ENCODE data around the gene TEX2. TPM values are rescaled to one million over a fixed set of nuclear protein-coding genes. Genes with fewer than 3 reads are reported as not detected.
A peak's percentile ranks its signal among the peaks of the same experiment; 100 is the strongest.

The TEX2 gene
- total and polyA plus RNA-seq, 2 of the 13 experiments (the other 11 are each of a cell fraction or from before 2014, with no cell fraction given), result 21.4 to 37.7 TPM

DNA sequence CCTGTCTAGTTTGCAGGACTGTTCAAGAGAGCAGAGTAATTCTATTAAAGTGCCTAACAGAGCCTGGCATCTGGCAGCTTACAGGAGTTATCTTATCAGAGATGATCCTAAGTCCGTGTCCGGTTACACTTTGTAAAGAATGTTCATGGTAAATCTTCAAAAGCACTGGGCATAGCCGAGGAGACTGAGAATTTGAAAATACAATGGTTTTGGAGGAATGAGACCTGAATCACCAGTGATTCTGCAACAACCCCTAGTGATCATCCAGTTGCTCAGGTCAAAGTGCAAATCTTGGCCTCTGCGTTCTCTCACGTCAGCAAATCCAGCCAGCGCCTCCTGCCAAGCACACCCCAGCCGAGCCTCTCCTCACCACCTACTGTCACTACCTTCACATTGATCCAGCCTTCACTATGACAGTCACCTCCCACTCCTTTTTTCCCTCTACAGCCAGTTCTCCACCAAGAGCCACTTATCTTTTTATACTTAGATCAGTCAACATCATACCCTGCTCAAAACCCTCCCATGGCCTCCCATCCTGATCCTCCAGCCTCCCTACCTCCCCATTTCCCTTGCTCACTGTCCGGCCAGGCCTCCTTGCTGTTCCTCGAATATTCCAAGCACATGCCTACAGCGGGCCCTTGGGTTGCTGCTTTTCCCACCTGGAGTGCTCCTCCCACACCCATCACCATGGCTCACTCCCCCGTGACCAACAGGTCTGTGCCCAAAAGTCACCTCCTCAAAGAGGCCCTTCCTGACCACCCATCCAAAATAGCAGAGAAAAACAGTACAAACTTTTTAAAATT, 75.8 kb downstream of the TEX2 start (continued):
- TF ChIP-seq PRMT3 (CRISPR knock-in tag; IDR thresholded peaks at IDR 0.05; ENCODE audit: borderline replicate concordance, low read depth), result no peak
- TF ChIP-seq DPF2 (CRISPR knock-in tag; IDR thresholded peaks at IDR 0.05; ENCODE audit: borderline replicate concordance, low read depth), result peak; percentile 63; the same call in 1 of the 2 replicates
- peak; percentile 73; the same call in 1 of the 2 replicates for TF ChIP-seq ZNF792 (CRISPR knock-in tag; IDR thresholded peaks at IDR 0.05)
- peak; percentile 63 for TF ChIP-seq ZMYM4 (CRISPR knock-in tag; IDR thresholded peaks at IDR 0.05)
- TF ChIP-seq MED1 (CRISPR knock-in tag; IDR thresholded peaks at IDR 0.05), result peak; percentile 87
- TF ChIP-seq, protein P1, sequence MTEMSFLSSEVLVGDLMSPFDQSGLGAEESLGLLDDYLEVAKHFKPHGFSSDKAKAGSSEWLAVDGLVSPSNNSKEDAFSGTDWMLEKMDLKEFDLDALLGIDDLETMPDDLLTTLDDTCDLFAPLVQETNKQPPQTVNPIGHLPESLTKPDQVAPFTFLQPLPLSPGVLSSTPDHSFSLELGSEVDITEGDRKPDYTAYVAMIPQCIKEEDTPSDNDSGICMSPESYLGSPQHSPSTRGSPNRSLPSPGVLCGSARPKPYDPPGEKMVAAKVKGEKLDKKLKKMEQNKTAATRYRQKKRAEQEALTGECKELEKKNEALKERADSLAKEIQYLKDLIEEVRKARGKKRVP (CRISPR knock-in tag; IDR thresholded peaks at IDR 0.05), result no peak
- TF ChIP-seq ZNF773 (CRISPR knock-in tag; IDR thresholded peaks at IDR 0.05; ENCODE audit: borderline replicate concordance), result no peak
- TF ChIP-seq, protein P2, sequence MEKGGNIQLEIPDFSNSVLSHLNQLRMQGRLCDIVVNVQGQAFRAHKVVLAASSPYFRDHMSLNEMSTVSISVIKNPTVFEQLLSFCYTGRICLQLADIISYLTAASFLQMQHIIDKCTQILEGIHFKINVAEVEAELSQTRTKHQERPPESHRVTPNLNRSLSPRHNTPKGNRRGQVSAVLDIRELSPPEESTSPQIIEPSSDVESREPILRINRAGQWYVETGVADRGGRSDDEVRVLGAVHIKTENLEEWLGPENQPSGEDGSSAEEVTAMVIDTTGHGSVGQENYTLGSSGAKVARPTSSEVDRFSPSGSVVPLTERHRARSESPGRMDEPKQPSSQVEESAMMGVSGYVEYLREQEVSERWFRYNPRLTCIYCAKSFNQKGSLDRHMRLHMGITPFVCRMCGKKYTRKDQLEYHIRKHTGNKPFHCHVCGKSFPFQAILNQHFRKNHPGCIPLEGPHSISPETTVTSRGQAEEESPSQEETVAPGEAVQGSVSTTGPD (CRISPR knock-in tag; IDR thresholded peaks at IDR 0.05), result peak; percentile 80; the same call in 1 of the 2 replicates
- TF ChIP-seq, protein P3, sequence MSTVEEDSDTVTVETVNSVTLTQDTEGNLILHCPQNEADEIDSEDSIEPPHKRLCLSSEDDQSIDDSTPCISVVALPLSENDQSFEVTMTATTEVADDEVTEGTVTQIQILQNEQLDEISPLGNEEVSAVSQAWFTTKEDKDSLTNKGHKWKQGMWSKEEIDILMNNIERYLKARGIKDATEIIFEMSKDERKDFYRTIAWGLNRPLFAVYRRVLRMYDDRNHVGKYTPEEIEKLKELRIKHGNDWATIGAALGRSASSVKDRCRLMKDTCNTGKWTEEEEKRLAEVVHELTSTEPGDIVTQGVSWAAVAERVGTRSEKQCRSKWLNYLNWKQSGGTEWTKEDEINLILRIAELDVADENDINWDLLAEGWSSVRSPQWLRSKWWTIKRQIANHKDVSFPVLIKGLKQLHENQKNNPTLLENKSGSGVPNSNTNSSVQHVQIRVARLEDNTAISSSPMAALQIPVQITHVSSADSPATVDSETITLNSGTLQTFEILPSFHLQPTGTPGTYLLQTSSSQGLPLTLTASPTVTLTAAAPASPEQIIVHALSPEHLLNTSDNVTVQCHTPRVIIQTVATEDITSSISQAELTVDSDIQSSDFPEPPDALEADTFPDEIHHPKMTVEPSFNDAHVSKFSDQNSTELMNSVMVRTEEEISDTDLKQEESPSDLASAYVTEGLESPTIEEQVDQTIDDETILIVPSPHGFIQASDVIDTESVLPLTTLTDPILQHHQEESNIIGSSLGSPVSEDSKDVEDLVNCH (CRISPR knock-in tag; IDR thresholded peaks at IDR 0.05), result no peak
- TF ChIP-seq ZNF317 (CRISPR knock-in tag; IDR thresholded peaks at IDR 0.05), result peak; percentile 59; the same call in 1 of the 2 replicates
- no peak for TF ChIP-seq ZNF660 (CRISPR knock-in tag; IDR thresholded peaks at IDR 0.05; ENCODE audit: borderline replicate concordance, low read depth)
- TF ChIP-seq ZNF30 (CRISPR knock-in tag; IDR thresholded peaks at IDR 0.05), result no peak
- TF ChIP-seq ZIK1 (CRISPR knock-in tag; IDR thresholded peaks at IDR 0.05; ENCODE audit: borderline replicate concordance, low read depth), result no peak
- TF ChIP-seq, protein P4, sequence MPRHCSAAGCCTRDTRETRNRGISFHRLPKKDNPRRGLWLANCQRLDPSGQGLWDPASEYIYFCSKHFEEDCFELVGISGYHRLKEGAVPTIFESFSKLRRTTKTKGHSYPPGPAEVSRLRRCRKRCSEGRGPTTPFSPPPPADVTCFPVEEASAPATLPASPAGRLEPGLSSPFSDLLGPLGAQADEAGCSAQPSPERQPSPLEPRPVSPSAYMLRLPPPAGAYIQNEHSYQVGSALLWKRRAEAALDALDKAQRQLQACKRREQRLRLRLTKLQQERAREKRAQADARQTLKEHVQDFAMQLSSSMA (CRISPR knock-in tag; IDR thresholded peaks at IDR 0.05), result 0 out of 2 replicates have a peak, but pooled peaks have one; percentile 27
- no peak for TF ChIP-seq ZFYVE20 (CRISPR knock-in tag; IDR thresholded peaks at IDR 0.05; ENCODE audit: borderline replicate concordance, low read depth)
- TF ChIP-seq ZNF543 (CRISPR knock-in tag; IDR thresholded peaks at IDR 0.05), result 0 out of 2 replicates have a peak, but pooled peaks have one; percentile 53
- TF ChIP-seq ZNF34 (CRISPR knock-in tag; IDR thresholded peaks at IDR 0.05; ENCODE audit: borderline replicate concordance), result peak; percentile 95; the same call in 1 of the 2 replicates
- TF ChIP-seq RAD51 (IDR thresholded peaks at IDR 0.05; ENCODE audit: borderline replicate concordance), result no peak
- TF ChIP-seq, protein P5, sequence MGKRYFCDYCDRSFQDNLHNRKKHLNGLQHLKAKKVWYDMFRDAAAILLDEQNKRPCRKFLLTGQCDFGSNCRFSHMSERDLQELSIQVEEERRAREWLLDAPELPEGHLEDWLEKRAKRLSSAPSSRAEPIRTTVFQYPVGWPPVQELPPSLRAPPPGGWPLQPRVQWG (CRISPR knock-in tag; IDR thresholded peaks at IDR 0.05; ENCODE audit: borderline replicate concordance, low read depth), result no peak
- TF ChIP-seq ZBTB8A (CRISPR knock-in tag; IDR thresholded peaks at IDR 0.05; ENCODE audit: borderline replicate concordance, low read depth), result no peak
- TF ChIP-seq SPEN (CRISPR knock-in tag; IDR thresholded peaks at IDR 0.05; ENCODE audit: low read depth), result peak; percentile 63; the same call in 1 of the 2 replicates
- no peak for TF ChIP-seq ZNF564 (CRISPR knock-in tag; IDR thresholded peaks at IDR 0.05)
- TF ChIP-seq ZNF12 (CRISPR knock-in tag; IDR thresholded peaks at IDR 0.05), result 0 out of 2 replicates have a peak, but pooled peaks have one; percentile 47

Measured in HepG2 (cell line).